ENCODE results near the gene FAM8A1.

DNA sequence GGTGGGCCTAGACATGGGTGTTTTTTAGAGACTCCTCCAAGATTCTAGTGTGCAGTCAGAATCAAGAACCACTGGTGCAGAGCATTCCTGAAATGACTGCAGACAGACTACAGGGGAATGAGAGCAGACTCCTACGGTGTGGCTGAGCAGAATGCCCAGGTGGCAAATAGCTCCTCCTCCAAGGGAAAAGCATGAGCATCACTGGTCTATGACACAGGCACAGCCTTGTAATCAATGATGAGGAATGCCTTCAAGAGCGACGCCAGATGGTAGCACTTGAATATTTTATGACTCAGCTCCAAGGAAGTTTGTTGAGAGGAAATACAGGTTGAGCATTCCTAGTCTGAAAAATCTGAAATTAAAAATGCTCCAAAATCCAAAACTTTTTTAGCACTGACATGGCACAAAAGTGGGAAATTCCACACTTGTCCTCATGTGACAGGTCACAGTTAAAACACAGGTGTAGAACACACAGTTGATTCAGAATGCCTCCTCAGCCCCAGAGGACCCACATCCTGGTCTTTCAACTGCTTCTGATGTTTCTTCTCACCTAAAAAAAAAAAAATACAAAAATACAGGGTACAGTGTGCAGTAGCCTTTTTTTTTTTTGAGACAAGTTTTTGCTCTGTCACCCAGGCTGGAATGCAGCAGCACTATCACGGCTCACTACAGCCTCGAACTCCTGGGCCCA, 10.6 kb upstream of the FAM8A1 start:
- TF ChIP-seq ZNF274 (IDR thresholded peaks at IDR 0.05; ENCODE audit: low read depth, low read length) (no peak), YY1 (IDR thresholded peaks at IDR 0.05; ENCODE audit: insufficient read depth, insufficient read length) (no peak)

Data from NT2/D1 (cell line).